ENCODE data around the gene NT5M. TPM values are rescaled to one million over a fixed set of nuclear protein-coding genes. Genes with fewer than 3 reads are reported as not detected.
A peak's percentile ranks its signal among the peaks of the same experiment; 100 is the strongest.

The NT5M gene
- total RNA-seq, 1 donor, result 0.36 TPM

DNA sequence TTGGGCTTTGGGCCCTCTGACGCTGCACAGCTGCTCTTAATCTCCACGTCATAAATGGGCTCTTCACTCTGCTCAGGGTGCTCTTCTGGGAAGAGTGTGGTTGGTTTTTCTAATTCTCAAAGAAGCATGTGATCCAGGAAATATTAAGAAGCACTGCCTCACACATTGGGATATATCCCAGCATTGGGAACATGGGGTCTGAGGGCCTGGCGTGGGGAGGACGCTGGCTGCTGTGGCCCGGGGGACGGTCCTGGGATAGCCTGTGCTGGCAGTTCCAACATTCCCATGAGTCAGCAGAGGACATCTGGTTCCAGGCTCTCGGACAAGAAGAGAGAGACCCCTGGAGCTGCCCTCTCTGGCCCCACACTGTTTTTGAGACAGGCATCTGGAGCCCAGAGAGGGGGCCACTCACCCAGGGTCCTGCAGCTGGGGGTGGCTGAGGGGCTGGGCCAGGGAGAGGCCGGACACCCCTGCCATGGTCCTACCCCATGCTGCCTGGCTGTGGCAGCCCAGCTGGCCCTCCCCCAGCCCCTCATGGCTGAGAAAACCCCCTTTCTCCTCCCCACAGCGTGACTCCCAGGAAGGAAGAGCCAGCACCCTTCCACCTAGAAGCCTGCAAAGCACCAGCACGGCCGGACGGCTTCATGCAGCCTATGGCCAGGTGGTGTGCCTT is 58.8 kb downstream of the NT5M start:
- H3K79me2 ChIP-seq (ENCODE audit: insufficient read depth, low read length), result no peaks in the 10 kb centered on the region
- H2AFZ ChIP-seq (ENCODE audit: low read length), result no peak overlapping the region
- no peaks in the 10 kb centered on the region for H4K20me1 ChIP-seq (ENCODE audit: insufficient read depth, low read length)
- H3K9me3 ChIP-seq (ENCODE audit: low read depth, low read length), result peaks cover 4% of the 10 kb centered on the region
- no peaks in the 10 kb centered on the region for H3K36me3 ChIP-seq (ENCODE audit: insufficient read depth, low read length)
- no peak overlapping the region for H3K27ac ChIP-seq (ENCODE audit: low read depth, low read length)
- H3K4me1 ChIP-seq (ENCODE audit: insufficient read depth, low read length), result peaks cover 8% of the 10 kb centered on the region
- no peaks in the 10 kb centered on the region for H3K27me3 ChIP-seq (ENCODE audit: insufficient read depth, low read length)
- H3K4me3 ChIP-seq (ENCODE audit: insufficient read depth, low read length), result no peak overlapping the region
- TF ChIP-seq, protein P1, sequence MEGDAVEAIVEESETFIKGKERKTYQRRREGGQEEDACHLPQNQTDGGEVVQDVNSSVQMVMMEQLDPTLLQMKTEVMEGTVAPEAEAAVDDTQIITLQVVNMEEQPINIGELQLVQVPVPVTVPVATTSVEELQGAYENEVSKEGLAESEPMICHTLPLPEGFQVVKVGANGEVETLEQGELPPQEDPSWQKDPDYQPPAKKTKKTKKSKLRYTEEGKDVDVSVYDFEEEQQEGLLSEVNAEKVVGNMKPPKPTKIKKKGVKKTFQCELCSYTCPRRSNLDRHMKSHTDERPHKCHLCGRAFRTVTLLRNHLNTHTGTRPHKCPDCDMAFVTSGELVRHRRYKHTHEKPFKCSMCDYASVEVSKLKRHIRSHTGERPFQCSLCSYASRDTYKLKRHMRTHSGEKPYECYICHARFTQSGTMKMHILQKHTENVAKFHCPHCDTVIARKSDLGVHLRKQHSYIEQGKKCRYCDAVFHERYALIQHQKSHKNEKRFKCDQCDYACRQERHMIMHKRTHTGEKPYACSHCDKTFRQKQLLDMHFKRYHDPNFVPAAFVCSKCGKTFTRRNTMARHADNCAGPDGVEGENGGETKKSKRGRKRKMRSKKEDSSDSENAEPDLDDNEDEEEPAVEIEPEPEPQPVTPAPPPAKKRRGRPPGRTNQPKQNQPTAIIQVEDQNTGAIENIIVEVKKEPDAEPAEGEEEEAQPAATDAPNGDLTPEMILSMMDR (IDR thresholded peaks at IDR 0.05; ENCODE audit: extremely low read depth, low read depth, low read length), result no peak
- peak; percentile 39 for DNase-seq (ENCODE audit: insufficient read length, low spot score, missing footprints)
- no peak overlapping the region for H3K4me2 ChIP-seq (ENCODE audit: insufficient read depth, low read length)

DNA sequence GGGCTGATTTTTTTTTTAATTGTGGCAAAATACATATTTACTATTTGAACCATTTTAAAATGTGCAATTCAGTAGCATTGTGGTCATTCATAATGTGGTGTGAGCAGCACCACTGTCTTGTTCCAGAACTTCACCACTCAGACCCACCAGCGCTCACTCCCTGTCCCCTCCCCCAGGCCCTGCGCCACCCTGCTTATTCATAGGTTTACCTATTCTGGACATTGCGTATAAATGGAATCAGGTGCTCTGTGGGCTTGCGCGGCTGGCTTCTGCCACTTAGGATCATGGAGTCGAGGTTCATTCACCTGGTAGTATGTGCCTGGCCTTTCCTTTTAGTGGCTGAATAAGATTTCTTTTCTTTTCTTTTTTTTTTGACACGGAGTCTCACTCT is 59.4 kb downstream of the NT5M start:
- TF ChIP-seq, protein P1 (IDR thresholded peaks at IDR 0.05; ENCODE audit: extremely low read depth, low read depth, low read length), result no peak
- Histone ChIP-seq H3K4me1 (ENCODE audit: insufficient read depth, low read length) (peaks cover 11% of the 10 kb centered on the region), H3K4me2 (ENCODE audit: insufficient read depth, low read length) (no peak overlapping the region), H3K36me3 (ENCODE audit: insufficient read depth, low read length) (no peaks in the 10 kb centered on the region), H3K27ac (ENCODE audit: low read depth, low read length) (no peak overlapping the region), H3K9me3 (ENCODE audit: low read depth, low read length) (peaks cover 4% of the 10 kb centered on the region), H3K27me3 (ENCODE audit: insufficient read depth, low read length) (no peaks in the 10 kb centered on the region), H4K20me1 (ENCODE audit: insufficient read depth, low read length) (no peaks in the 10 kb centered on the region), H3K4me3 (ENCODE audit: insufficient read depth, low read length) (no peak overlapping the region), H3K79me2 (ENCODE audit: insufficient read depth, low read length) (no peaks in the 10 kb centered on the region), H2AFZ (ENCODE audit: low read length) (no peak overlapping the region)
- DNase-seq (ENCODE audit: insufficient read length, low spot score, missing footprints), result no peak

DNA sequence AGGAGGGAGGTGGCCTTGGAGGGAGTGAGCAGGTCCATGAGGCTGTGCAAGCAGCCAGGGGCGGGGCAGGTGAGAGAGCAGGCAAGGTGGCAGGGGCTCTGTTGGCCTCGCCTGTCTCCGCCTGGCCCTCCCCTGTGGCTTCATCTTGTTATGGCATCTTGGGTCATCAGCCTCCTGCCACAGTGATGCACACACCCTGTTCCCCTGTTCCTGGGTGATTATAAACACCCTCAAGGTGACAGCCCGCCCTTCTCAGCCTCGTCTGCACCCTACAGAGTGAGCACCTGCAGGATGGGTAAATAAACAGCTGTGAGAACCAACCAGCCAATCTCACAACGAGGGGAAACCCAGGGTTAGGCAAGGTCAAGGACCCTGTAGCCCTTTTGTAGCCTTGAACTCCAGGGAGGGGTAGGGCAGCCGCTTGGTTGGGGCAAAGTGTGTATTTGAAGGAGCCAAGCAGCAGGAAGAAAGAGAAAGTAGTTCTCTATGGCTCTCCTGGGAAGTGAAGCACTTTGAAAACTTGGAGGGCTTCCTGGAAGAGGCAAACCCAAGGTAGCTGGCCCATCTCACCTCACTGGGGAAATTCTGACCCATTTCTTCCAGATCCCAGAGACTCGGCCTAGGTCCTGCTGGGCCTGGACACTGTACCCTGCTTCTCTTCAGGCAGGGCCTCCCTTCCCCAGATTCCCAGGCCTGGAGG is 60.6 kb downstream of the NT5M start:
- Histone ChIP-seq H3K4me3 (ENCODE audit: insufficient read depth, low read length) (peak overlapping the region; percentile 29), H3K27me3 (ENCODE audit: insufficient read depth, low read length) (no peaks in the 10 kb centered on the region), H4K20me1 (ENCODE audit: insufficient read depth, low read length) (no peaks in the 10 kb centered on the region), H2AFZ (ENCODE audit: low read length) (peak overlapping the region; percentile 85), H3K4me2 (ENCODE audit: insufficient read depth, low read length) (peak overlapping the region; percentile 57), H3K27ac (ENCODE audit: low read depth, low read length) (no peak overlapping the region), H3K79me2 (ENCODE audit: insufficient read depth, low read length) (no peaks in the 10 kb centered on the region), H3K9me3 (ENCODE audit: low read depth, low read length) (peaks cover 4% of the 10 kb centered on the region), H3K4me1 (ENCODE audit: insufficient read depth, low read length) (peaks cover 14% of the 10 kb centered on the region), H3K36me3 (ENCODE audit: insufficient read depth, low read length) (no peaks in the 10 kb centered on the region)
- peak; percentile 72 for DNase-seq (ENCODE audit: insufficient read length, low spot score, missing footprints)
- TF ChIP-seq, protein P1 (IDR thresholded peaks at IDR 0.05; ENCODE audit: extremely low read depth, low read depth, low read length), result no peak

DNA sequence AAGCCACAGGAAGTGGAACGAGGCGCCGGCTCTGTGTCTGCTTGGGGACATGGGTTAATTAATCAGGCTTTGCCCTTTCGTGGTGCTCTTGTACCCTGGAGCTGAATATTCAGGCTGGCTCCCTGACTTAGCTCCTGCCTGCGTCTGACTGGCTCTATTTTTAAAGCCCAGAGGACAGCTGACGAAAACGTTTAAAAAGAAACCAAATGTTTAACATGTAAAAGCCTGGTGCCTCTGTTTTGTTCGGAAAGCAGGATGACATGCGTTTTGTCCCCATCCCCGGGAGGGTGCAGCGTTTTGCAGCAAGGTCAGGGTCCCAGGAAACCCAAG is 61.1 kb downstream of the NT5M start:
- peak overlapping the region; percentile 29 for H3K4me3 ChIP-seq (ENCODE audit: insufficient read depth, low read length)
- peaks cover 4% of the 10 kb centered on the region for H3K9me3 ChIP-seq (ENCODE audit: low read depth, low read length)
- no peaks in the 10 kb centered on the region for H3K36me3 ChIP-seq (ENCODE audit: insufficient read depth, low read length)
- DNase-seq (ENCODE audit: insufficient read length, low spot score, missing footprints), result peak; percentile 81
- H3K27ac ChIP-seq (ENCODE audit: low read depth, low read length), result no peak overlapping the region
- H3K4me1 ChIP-seq (ENCODE audit: insufficient read depth, low read length), result peaks cover 14% of the 10 kb centered on the region
- H4K20me1 ChIP-seq (ENCODE audit: insufficient read depth, low read length), result no peaks in the 10 kb centered on the region
- H3K27me3 ChIP-seq (ENCODE audit: insufficient read depth, low read length), result no peaks in the 10 kb centered on the region
- H3K4me2 ChIP-seq (ENCODE audit: insufficient read depth, low read length), result peak overlapping the region; percentile 57
- peak overlapping the region; percentile 85 for H2AFZ ChIP-seq (ENCODE audit: low read length)
- TF ChIP-seq, protein P1 (IDR thresholded peaks at IDR 0.05; ENCODE audit: extremely low read depth, low read depth, low read length), result no peak
- no peaks in the 10 kb centered on the region for H3K79me2 ChIP-seq (ENCODE audit: insufficient read depth, low read length)
